B cell (primary cell): ENCODE results near the gene ARHGAP28.

Experiments used
- EZH2 ChIP-seq: IDR thresholded peaks from 2 replicates; pipeline ENCODE4 v1.6.1; 2012; ENCODE audit warnings: borderline replicate concordance, low read depth, mild to moderate bottlenecking, moderate library complexity, low read length; ENCODE audit not compliant: insufficient read depth, poor library complexity, severe bottlenecking
- TF ChIP-seq, protein P1 (sequence below): fragments of 200-600 bp; IDR thresholded peaks from one replicate; pipeline ENCODE4 v1.8.0; 2022; ENCODE audit warnings: antibody characterized with exemption, mild to moderate bottlenecking

DNA sequence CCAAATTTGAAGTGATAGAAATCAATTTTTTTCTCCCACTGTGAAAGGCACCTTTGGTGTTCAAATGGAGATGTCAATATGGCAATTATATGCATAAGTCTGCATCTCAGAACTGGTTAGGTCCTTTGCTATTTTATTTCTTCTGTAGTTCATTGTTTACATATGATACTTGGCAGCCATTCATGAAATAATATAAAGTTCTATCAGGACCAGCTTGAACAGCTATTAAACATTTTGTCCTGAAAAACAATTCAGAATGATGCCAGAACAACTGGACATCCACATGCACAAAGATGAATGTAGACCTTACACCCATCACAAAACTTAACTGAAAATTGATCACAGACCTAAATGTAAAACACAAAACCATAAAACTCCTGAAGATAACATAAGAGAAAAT lies 41.8 kb upstream of the ARHGAP28 start:
- TF ChIP-seq, protein P1, sequence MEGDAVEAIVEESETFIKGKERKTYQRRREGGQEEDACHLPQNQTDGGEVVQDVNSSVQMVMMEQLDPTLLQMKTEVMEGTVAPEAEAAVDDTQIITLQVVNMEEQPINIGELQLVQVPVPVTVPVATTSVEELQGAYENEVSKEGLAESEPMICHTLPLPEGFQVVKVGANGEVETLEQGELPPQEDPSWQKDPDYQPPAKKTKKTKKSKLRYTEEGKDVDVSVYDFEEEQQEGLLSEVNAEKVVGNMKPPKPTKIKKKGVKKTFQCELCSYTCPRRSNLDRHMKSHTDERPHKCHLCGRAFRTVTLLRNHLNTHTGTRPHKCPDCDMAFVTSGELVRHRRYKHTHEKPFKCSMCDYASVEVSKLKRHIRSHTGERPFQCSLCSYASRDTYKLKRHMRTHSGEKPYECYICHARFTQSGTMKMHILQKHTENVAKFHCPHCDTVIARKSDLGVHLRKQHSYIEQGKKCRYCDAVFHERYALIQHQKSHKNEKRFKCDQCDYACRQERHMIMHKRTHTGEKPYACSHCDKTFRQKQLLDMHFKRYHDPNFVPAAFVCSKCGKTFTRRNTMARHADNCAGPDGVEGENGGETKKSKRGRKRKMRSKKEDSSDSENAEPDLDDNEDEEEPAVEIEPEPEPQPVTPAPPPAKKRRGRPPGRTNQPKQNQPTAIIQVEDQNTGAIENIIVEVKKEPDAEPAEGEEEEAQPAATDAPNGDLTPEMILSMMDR = no peak
- no peak for TF ChIP-seq EZH2
